RWPE1 (cell line): ENCODE results near the gene ATP8A2.

ENCODE experiments used
- CTCF ChIA-PET: fragments of 350-600 bp; sonication (Branson Sonifier 250); formaldehyde crosslinking; extraction: SDS; loops from one replicate; lab custom pipeline; 2021; lab: Yijun Ruan, JAX
- POLR2A ChIA-PET: fragments of 400-600 bp; formaldehyde crosslinking; extraction: SDS; loops from one replicate; lab custom pipeline; 2020; ENCODE audit warnings: antibody characterized with exemption; ENCODE audit not compliant: low non-redundant PET; lab: Yijun Ruan, JAX
- DNase-seq: peaks from one replicate; pipeline ENCODE4 v3.0.0; 2012; ENCODE audit warnings: low spot score
- H3K27ac ChIP-seq: fragments of 450-650 bp; 2 replicates; pipeline ENCODE4 v1.5.1; 2017
- CTCF ChIP-seq: fragments of 450-650 bp; conservative IDR thresholded peaks from 2 replicates; pipeline ENCODE4 v1.5.1; 2017; ENCODE audit warnings: low read depth, mild to moderate bottlenecking

Gene ATP8A2

GRCh38 chr13:25927932-25928331 lies 556.2 kb downstream of the ATP8A2 start:
- no peak for TF ChIP-seq CTCF
- ChIA-PET CTCF (no interaction called here), POLR2A (no interaction called here)
- no peak overlapping the region for H3K27ac ChIP-seq
- no peak for DNase-seq

- POLR2A ChIA-PET, result no interaction called here
- CTCF ChIA-PET, result no interaction called here
Observed at GRCh38 chr13:25928941-25929505, 557.2 kb downstream of the ATP8A2 start.

GRCh38 chr13:25929816-25930215 lies 558.0 kb downstream of the ATP8A2 start:
- CTCF ChIA-PET, result no interaction called here
- no peak for TF ChIP-seq CTCF
- DNase-seq, result no peak

More at GRCh38 chr13:25928941-25929505, 557.2 kb downstream of the ATP8A2 start:
- no peak overlapping the region for H3K27ac ChIP-seq
- TF ChIP-seq CTCF, result no peak
- no peak for DNase-seq

GRCh38 chr13:25930653-25931052 lies 558.9 kb downstream of the ATP8A2 start:
- CTCF ChIA-PET, result no interaction called here
- no peak for DNase-seq
- no peak overlapping the region for H3K27ac ChIP-seq
- POLR2A ChIA-PET, result no interaction called here
- TF ChIP-seq CTCF, result no peak

More at GRCh38 chr13:25929816-25930215, 558.0 kb downstream of the ATP8A2 start:
- H3K27ac ChIP-seq, result no peak overlapping the region
- POLR2A ChIA-PET, result no interaction called here

- POLR2A ChIA-PET, result no interaction called here
- CTCF ChIA-PET, result interaction anchor here (0.6 kb wide), 1 partner anchor 690 kb away, joined by 3 read pairs; no protein-coding TSS in a partner anchor
Observed at GRCh38 chr13:25932365-25932764, 560.6 kb downstream of the ATP8A2 start.

GRCh38 chr13:25933520-25933919 lies 561.7 kb downstream of the ATP8A2 start:
- TF ChIP-seq CTCF, result no peak
- CTCF ChIA-PET, result interaction anchor here (1.2 kb wide), 1 partner anchor 16 kb away, joined by 3 read pairs; no protein-coding TSS in a partner anchor
- H3K27ac ChIP-seq, result no peak overlapping the region
- DNase-seq, result no peak
- POLR2A ChIA-PET, result no interaction called here

More at GRCh38 chr13:25932365-25932764, 560.6 kb downstream of the ATP8A2 start:
- TF ChIP-seq CTCF, result no peak
- no peak for DNase-seq
- H3K27ac ChIP-seq, result no peak overlapping the region
